ENCODE data around the gene SEMA5A.
A peak's percentile ranks its signal among the peaks of the same experiment; 100 is the strongest.

SEMA5A gene

DNA sequence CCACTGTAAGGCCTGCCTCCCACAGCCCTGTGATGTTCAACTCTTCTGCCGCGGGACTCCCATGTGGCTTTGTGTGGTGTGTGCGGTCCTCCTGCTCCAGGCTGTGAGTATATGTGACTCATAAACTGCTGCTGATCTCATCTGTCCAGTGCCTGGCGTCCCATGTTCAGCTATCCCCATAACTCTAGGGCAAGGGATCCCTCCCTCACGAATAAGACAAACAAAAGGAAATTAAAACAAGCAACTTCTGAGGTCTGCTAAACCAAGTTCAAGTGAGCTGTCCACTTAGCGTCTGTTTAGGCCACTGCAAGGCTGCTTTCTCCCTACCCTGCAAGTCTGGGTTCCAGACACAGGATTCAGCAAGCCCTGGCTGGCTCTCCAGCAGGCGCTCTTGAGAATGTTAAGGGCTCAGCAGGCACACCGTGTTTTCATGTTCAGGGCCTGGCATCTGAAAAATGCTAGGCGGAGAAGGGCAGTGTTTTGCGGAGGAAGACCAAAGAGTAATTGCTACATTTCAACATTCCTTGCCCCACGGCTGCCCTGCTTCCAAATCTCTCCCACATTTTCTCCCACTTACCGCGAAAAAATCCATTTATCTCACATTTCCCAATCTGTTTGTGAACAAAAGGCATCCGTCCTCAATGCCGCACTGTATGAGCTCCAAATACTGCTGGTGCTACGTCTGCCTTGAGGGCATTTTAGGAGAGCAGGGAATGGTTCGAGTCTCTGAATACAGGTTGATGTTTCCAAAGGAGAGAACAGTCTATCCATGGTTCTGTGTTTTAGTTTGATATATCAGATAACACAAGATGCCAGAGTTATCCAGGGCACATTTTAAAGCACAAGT lies 280.2 kb downstream of the SEMA5A start:
- no peak for DNase-seq (ENCODE audit: low spot score)

DNA sequence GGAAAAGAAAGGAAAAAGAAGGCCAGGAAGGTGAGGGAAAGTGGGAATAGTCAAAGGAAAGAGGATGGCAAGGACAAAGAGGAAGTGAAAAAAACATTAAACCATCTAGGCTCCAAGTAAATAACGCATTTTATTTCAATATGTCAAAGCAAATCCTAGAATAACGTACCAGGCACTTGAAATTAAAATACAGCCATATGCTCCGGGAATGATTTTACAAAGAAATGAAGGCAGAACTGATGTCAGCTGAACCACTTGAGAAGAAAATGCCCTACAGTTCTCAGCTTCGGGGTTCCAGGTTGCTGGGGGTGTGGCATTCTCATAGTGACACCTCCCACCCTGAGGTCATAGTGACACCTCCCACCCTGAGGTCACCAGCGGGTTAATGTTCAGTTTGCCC lies 281.6 kb downstream of the SEMA5A start:
- DNase-seq (ENCODE audit: low spot score): no peak

GRCh38 chr5:9263656-9264055 lies 282.2 kb downstream of the SEMA5A start:
- DNase-seq (ENCODE audit: low spot score): no peak

GRCh38 chr5:9251379-9251980 lies 294.4 kb downstream of the SEMA5A start:
- no peak for DNase-seq (ENCODE audit: low spot score)

- no peak for DNase-seq (ENCODE audit: low spot score)
These were observed 296.6 kb downstream of the SEMA5A start for GRCh38 chr5:9249231-9249630.

GRCh38 chr5:9245071-9245470 lies 300.8 kb downstream of the SEMA5A start:
- peak; percentile 82 for DNase-seq (ENCODE audit: low spot score)

DNA sequence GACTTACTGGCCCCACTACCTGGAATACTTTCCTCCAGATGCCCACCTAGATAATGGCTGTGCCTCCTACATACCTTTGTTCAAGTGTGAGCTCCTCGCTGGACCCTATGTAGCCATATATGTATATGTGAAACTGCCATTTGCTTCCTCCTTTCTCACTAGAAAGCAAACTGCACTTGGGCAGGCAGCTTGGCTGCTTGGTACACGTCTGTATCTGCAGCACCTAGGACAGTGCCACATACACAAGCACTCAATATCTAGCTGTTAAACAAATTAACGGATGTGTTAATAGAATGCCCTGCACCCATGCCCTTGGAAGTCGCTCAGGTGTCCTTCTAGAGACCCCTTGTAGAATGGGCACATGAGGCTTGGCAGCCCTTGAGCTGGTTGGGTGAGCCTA lies 301.5 kb downstream of the SEMA5A start:
- no peak for DNase-seq (ENCODE audit: low spot score)

GRCh38 chr5:9241479-9242305 lies 304.2 kb downstream of the SEMA5A start:
- DNase-seq (ENCODE audit: low spot score): peak; percentile 80

GRCh38 chr5:9240431-9240830 lies 305.4 kb downstream of the SEMA5A start:
- DNase-seq (ENCODE audit: low spot score): no peak

DNA sequence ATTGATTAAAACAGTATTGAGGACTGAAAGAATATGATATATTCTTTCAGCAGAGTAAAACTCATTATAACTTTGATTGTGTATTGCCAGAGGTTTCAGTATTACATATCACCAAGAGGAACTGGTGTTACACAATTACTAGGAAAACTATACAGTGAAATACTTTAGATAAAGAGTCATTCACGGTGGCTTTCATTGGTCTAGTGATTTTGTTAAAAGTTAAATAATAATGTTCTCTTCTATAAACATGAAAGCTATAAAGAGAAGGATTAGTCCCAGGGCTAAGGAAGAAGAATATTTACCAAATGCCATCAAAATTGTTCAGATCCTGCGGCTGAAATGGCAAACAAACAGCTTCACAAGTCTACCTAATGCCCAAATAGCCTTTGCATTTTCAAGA lies 306.2 kb downstream of the SEMA5A start:
- DNase-seq (ENCODE audit: low spot score): no peak

DNA sequence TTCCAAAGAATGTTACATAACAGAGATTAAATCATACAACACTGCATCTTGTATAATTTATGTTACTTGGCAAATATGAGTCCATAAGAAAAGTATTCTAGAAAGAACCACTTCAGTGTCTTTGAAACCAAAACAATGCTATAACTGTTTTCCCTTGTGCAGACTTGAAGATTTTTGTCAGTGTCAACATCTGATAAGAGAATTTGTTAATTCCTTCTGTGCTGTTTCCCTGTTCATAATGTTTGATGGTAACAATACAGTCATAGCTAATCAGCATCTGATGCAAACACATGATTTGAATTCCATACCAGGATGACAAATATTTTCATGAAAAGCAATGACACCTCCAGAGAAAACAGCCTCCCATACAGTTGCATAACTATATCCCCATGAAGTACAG lies 306.8 kb downstream of the SEMA5A start:
- DNase-seq (ENCODE audit: low spot score): peak; percentile 41

- no peak for DNase-seq (ENCODE audit: low spot score)
These were observed 312.2 kb downstream of the SEMA5A start for GRCh38 chr5:9233712-9234111.

GRCh38 chr5:9233035-9233434 lies 312.8 kb downstream of the SEMA5A start:
- no peak for DNase-seq (ENCODE audit: low spot score)

GRCh38 chr5:9231842-9232241 lies 314.0 kb downstream of the SEMA5A start:
- DNase-seq (ENCODE audit: low spot score): no peak

DNA sequence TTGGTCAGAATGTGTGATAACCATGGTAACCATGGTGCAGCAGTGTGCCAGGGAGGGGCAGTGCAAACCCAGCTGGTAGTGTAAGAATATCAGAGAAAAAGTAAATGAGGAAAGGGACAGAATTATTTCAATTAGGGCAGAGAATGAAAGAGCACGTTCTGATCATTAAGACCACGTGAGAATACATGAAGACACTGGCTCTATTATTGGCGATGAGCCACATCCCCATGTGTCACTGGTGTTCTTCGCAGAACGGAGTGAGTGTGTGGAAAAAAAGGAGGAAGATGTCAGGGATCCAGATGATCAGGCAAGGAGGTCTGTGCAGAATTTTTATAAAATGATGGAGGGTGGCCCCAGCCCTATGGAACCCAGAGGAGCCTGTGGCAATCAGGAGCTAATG lies 315.5 kb downstream of the SEMA5A start:
- DNase-seq (ENCODE audit: low spot score): no peak

DNA sequence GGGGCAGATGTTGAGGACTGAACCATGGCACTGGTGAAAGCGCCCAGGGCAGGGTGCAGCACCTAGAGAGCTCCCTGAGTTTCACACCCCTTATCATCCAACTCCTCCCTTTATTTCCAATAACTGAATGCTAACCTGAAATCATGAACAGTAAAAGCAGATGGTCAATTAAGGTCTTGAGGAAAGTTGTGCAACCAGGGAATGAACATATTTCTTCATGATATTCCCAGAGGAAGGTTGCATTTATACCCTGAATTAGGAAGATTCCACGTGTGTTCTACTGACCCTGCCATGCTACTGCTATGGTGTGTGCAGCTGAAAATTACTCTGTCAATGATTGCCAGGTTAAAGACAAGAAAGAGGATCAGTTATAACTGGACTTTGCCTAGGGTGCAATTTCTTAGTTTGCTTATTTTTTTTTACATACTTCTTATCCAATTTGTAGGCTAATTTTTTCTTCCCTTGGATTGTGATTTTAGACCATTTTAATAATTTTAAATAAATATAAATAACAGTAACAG lies 319.8 kb downstream of the SEMA5A start:
- DNase-seq (ENCODE audit: low spot score): no peak

DNA sequence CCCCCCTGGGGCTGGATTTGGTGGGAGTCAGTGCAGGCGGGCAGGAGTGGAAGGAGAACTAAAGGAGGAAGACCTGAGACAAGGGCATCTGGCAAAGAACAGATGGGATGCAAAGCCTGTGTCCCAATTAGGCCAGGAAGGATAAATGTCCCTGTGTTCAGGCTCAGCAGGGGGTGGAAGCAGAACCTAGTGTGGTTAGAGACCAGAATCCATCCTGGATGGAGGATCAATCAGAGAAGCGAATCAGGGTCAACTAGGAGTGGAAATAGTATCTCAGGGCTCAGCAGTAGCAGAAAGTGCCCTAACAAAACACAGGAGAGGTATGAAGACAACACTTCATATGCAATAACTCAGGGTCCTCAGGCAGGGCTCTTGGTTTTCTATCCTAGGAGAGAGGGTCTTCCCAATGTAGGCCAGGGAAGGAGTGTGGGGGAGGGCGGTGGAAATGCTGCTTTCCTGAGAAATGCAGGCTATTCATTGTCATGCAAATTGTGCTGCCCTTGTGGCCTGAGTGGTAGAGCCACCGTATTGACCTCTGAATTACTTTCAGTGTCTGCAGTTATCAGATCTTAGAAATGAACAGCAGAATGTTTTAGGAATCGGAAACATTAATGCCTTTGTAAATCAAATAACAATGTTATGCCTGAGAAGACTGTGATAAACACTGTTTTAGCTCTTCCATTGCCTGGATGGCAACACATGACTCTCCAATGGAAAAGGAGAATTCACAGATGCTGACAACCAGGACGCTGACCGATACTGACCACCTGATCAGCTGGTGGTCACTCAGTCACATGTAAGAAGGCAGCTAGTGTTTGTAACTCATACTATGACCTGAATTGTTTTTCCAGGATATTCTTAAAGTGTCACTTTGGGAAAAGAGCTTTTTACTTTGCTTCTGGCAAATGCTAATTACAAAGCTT lies 323.6 kb downstream of the SEMA5A start:
- no peak for DNase-seq (ENCODE audit: low spot score)

GRCh38 chr5:9218358-9218757 lies 327.5 kb downstream of the SEMA5A start:
- DNase-seq (ENCODE audit: low spot score): no peak

DNA sequence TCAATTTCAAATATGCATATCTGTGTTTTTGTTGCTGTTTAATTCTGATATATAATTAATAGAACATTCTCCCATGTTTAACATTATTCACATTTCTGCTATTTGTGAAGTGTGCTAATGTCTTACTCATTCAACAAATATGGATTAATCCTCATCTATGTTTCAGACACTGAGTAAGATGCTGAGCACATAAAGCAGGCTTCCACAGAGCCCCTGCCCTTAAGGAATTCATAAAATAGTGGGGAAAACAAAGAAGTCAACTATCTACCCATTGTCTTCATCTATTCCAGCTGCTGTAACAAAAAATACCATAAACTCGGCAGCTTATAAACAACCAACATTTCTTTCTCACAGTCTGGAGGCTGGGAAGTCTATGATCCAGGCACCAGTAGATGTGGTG lies 333.3 kb downstream of the SEMA5A start:
- DNase-seq (ENCODE audit: low spot score): no peak

GRCh38 chr5:9209846-9210492 lies 335.9 kb downstream of the SEMA5A start:
- DNase-seq (ENCODE audit: low spot score): no peak

GRCh38 chr5:9207817-9208418 lies 338.0 kb downstream of the SEMA5A start:
- DNase-seq (ENCODE audit: low spot score): peak; percentile 83
